NCI-H2029 treated with DMSO at 0.1 percent for 48 hours (cell line): Measurements from ENCODE around the gene TUBA4B.

ENCODE experiments used
- DNase-seq: peaks from one replicate; lab custom pipeline; 2025; lab: John Stamatoyannopoulos, UW

Gene TUBA4B

DNA sequence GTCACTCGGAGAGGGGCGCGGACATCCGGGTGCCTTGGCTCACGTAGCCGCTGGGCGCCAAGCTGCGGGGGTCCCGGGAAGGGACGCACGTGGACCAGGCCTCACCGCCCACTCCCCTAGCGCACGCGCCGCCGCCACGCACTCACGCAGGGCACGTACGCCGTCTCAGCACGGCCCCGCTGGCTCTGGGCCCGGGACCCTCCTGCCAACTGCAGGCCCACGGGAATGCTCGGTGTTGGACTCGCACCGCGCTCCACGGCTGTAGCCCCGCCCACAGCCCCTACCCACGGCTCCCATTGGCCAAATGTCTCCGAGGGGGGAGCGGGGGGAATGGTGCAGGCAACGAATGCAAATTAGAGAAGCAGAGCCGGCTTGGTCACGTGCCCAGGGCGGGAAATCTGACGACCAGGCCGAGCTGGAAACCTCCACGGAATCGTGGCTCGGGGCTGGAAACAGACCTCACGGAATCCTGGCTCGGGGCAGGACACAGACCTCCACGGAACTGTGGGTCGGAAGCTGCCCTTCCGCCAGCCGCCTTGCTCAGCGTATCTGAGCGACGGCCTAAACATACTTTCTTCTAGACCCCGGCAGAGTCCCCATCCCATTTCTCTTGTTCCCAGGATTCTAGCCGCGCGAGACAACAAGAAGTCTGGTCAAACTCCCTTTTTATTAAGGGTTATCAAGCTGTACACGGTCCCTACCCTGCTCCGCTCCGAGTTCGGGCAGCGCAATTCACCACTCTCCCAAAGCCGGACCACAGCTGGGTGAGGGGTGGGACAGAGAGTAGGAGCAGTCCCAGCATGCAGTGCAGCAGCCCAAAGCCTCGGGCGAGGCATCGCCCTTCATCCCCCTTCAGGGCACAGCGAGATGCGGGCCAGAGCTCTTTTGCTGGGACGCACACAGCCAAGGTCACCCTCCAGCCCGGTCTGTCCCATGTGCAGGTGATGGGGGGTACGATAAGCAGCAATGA, 34.0 kb upstream of the TUBA4B start, which contains the start of gene ABCB6:
Gene ABCB6 (minus strand): TSS at position 227 of the 970 bp plus-strand sequence. CDS start 285 bp downstream, outside the sequence.
- DNase-seq: peak; percentile 62

- no peak for DNase-seq
Observed at GRCh38 chr2:219219784-219220532, 33.1 kb upstream of the TUBA4B start.

DNA sequence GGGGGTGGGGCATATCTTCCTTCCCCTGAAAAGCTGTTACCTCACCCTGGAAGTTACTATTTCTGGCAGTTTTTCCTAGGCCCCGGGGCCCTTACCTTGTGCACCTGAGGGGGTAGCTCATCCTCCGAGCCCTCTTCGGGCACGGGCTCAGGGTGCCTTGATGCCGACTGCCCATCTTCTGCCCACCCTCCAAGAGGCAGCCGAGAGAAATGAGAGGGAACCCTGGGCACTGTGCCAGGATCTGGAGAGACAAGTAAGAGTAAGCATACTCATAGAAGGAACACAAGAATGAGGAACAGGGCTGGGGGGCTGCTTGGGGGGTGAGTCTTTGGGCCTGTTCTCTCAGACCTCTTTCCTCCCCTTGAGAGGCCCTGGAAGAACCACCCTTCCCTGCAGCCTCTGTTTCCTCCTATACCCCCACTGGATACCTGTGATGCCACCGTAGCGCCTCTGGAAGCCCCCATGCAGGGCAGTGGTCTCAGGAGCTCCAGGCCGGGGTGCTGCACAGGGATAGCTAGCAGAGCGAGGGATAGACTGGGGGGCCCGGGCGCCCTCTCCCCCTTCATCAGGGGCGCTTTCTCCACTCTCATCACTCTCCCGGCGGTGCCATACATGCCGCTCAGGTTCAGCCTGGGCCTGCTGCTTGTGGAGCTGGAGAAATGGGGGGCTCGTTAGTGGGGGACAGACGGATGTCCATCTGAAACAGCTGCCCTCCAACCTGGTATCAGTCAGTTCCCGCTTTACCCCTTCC, 32.2 kb upstream of the TUBA4B start:
- no peak for DNase-seq

DNA sequence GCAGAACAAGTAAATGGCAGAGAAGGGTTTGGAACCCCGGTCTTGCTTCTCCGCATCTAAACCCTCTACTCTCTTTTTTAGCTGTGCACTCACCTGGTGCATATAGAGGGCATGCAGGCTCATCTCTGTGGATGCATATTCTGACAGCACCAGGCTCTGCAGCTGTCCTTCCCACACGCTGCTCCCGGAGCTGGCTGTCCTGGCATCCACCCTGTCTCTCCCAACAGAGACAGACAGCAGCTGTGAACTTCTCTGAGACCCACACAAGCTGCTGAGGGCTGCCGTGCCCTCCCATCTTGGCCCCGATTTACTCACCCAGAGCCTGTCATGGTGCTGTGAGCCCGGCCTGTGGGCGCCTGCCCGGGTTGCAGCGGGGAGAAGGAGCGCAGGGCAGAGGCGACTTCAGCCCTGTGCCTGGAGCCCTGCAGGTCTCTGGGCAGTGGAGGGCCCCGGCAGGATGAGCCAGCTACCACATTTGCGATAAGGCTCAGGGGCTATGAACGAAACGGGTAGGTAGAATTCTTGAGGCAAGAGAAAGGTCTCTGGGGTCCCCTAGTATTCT, 31.0 kb upstream of the TUBA4B start:
- DNase-seq: no peak

DNA sequence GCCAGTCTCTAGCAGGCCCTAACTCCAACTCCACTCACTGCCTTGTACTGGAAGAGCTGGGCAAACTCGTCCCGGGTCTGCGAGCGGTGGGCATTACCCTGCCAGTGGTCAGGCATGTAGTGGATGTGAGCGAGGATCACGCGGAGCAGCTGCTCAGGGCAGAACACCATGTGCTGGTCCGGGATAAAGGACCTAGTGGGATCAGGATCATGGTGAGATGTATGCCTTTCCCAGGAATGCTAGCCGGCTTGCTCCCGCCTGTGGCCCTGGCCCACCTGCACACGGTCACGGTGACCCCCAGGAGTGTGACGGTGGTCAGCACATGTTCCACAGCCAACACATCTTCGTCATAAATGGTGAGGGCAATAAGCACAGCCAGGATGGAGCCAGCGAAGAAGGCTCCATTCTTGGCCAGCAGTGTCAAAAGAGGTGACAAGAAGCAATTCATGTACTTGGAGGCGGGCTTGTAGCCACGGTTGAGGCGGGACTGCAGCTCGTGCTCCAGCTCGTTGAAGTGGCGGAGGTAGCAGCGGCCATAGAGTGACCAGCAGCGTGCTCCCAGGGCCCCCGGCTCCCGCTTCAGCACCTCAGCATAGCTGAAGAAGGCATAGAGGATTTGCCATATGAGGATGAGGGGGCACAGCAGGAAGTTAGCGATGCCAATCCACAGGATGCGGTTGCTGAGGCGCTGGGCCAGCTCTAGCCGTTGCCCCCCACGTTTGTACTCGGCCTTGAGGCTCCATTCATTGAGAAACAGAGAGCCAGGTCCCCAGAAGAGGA, 29.0 kb upstream of the TUBA4B start:
- no peak for DNase-seq

GRCh38 chr2:219225350-219225749, 27.7 kb upstream of the TUBA4B start:
- no peak for DNase-seq

GRCh38 chr2:219228041-219228910, 24.8 kb upstream of the TUBA4B start:
- no peak for DNase-seq

GRCh38 chr2:219228911-219229304, 24.1 kb upstream of the TUBA4B start:
- no peak for DNase-seq

GRCh38 chr2:219229305-219230058, 23.6 kb upstream of the TUBA4B start, which contains the start of the genes ANKZF1 and ATG9A:
ANKZF1 (plus strand) TSS chr2:219229806; CDS start chr2:219230258, 452 bp downstream.
ATG9A (minus strand) TSS chr2:219229636; CDS start chr2:219228024, 1,612 bp downstream.
- DNase-seq: peak; percentile 87

- no peak for DNase-seq
Observed at GRCh38 chr2:219230059-219230540, 22.9 kb upstream of the TUBA4B start.

GRCh38 chr2:219234331-219234730, 18.7 kb upstream of the TUBA4B start:
- DNase-seq: no peak

DNA sequence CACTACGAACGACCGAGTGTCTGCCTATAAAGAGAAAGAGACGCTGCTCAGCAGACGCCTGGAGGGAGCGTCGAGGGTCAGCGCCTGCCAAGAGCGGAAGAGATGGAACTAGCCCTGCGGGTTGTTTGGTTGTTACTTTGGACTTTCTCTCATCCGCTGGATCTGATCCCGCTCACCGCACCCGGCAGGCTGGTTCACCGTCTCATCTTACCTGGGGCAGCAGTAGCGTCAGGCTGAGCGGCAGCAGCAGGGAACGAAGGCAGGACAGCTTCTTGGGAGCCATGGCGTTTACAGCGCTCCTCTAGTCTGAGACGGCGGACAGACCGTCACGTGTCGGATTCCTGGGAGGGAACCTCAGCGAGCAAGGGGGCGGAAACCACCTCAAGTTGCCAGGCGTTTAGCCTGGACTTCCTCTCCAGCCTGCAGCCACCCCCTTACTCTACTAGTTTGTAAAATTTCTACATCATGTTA, 9.7 kb upstream of the TUBA4B start:
- no peak for DNase-seq

- no peak for DNase-seq
Observed at GRCh38 chr2:219244789-219245147, 8.3 kb upstream of the TUBA4B start.

- DNase-seq: peak; percentile 46
Observed at GRCh38 chr2:219245148-219245898, 7.7 kb upstream of the TUBA4B start, which contains the start of the genes GLB1L and STK16. GLB1L (minus strand) TSS chr2:219245444; CDS start chr2:219243573, 1,871 bp downstream. STK16 (plus strand) TSS chr2:219245479; CDS start chr2:219246000, 521 bp downstream.

DNA sequence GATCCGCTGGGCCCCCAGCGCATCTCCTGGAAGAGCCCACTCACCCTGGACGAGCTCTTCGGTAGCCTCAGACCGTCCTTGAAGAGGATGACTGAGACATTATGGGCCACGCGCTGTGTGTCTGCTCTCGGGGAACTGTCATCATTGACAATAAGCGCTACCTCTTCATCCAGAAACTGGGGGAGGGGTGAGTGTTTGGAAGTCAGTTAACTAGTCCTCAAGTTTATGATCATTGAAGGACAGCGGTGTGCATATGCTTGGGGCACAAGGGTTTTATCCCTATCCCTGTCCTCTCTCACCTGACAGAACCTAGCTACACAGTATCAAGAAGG, 7.2 kb upstream of the TUBA4B start:
- DNase-seq: no peak

- DNase-seq: no peak
Observed at GRCh38 chr2:219246559-219246958, 6.5 kb upstream of the TUBA4B start.

- no peak for DNase-seq
Observed at GRCh38 chr2:219247678-219248642, 5.1 kb upstream of the TUBA4B start.
